ENCODE measurements around the gene DOLPP1. TPM values are rescaled to one million over a fixed set of nuclear protein-coding genes. Genes with fewer than 3 reads are reported as not detected.

The DOLPP1 gene
- total RNA-seq, 6 experiments from 2014 or later, result 13.9 to 20.8 (median 15.6) TPM

DNA sequence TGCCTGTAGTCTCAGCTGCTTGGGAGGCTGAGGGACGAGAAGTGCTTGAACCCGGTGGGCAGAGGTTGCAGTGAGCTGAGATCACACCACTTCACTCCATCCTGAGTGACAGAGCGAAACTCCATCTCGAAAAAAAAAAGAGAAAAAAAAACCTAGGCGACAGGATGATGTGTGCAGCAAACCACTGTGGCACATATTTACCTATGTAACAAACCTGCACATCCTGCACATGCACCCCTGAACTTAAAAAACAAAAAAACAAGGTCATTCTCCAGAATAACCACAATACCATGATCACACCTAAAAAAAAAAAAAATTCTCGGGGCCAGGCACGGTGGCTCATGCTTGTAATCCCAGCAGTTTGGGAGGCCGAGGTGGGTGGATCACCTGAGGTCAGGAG lies 7.5 kb upstream of the DOLPP1 start:
- H3K4me1 Mint-ChIP-seq (ENCODE audit: low read depth), result no peaks in the 10 kb centered on the region
- H3K27me3 Mint-ChIP-seq (ENCODE audit: insufficient read depth), result peaks cover 1% of the 10 kb centered on the region; the same call in 1 of the 2 replicates
- H3K9me3 Mint-ChIP-seq, result no peaks in the 10 kb centered on the region
- no peaks in the 10 kb centered on the region for H3K36me3 Mint-ChIP-seq (ENCODE audit: low read depth)
- H3K27ac Mint-ChIP-seq, result no peak overlapping the region
- no peak overlapping the region for H3K4me3 Mint-ChIP-seq
- TF ChIP-seq, protein P1, sequence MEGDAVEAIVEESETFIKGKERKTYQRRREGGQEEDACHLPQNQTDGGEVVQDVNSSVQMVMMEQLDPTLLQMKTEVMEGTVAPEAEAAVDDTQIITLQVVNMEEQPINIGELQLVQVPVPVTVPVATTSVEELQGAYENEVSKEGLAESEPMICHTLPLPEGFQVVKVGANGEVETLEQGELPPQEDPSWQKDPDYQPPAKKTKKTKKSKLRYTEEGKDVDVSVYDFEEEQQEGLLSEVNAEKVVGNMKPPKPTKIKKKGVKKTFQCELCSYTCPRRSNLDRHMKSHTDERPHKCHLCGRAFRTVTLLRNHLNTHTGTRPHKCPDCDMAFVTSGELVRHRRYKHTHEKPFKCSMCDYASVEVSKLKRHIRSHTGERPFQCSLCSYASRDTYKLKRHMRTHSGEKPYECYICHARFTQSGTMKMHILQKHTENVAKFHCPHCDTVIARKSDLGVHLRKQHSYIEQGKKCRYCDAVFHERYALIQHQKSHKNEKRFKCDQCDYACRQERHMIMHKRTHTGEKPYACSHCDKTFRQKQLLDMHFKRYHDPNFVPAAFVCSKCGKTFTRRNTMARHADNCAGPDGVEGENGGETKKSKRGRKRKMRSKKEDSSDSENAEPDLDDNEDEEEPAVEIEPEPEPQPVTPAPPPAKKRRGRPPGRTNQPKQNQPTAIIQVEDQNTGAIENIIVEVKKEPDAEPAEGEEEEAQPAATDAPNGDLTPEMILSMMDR (IDR thresholded peaks at IDR 0.05), result no peak
- DNase-seq, result no peak

DNA sequence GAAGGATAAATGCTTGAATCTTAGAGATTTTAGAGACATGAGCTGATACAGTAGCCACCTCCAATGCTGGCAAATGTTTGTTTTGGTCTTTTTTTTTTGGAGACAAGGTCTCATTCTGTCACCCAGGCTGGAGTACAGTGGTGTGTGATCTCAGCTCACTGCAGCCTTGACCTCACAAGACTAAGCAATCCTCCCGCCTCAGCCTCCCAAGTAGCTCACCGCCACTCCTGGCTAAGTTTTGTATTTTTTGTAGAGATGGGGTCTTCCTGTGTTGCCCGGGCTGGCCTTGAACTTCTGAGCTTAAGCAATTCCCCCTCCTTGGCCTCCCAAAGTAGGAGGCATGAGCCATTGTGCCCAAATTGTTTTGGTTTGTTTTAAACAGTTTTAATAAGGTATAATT lies 6.8 kb upstream of the DOLPP1 start:
- H3K4me1 Mint-ChIP-seq (ENCODE audit: low read depth), result no peaks in the 10 kb centered on the region
- H3K9me3 Mint-ChIP-seq, result no peaks in the 10 kb centered on the region
- H3K4me3 Mint-ChIP-seq, result no peak overlapping the region
- H3K36me3 Mint-ChIP-seq (ENCODE audit: low read depth), result no peaks in the 10 kb centered on the region
- no peak overlapping the region for H3K27ac Mint-ChIP-seq
- H3K27me3 Mint-ChIP-seq (ENCODE audit: insufficient read depth), result peaks cover 1% of the 10 kb centered on the region; the same call in 1 of the 2 replicates
- TF ChIP-seq, protein P1 (IDR thresholded peaks at IDR 0.05), result no peak
- DNase-seq, result no peak

GRCh38 chr9:129075996-129076639 lies 4.8 kb upstream of the DOLPP1 start:
- no peak overlapping the region for H3K4me3 Mint-ChIP-seq
- DNase-seq, result no peak
- H3K27ac Mint-ChIP-seq, result no peak overlapping the region
- no peaks in the 10 kb centered on the region for H3K9me3 Mint-ChIP-seq
- peaks cover 1% of the 10 kb centered on the region; the same call in 1 of the 2 replicates for H3K27me3 Mint-ChIP-seq (ENCODE audit: insufficient read depth)
- no peaks in the 10 kb centered on the region for H3K36me3 Mint-ChIP-seq (ENCODE audit: low read depth)
- peaks cover 9% of the 10 kb centered on the region for H3K4me1 Mint-ChIP-seq (ENCODE audit: low read depth)
- TF ChIP-seq, protein P1 (IDR thresholded peaks at IDR 0.05), result no peak

- no peak overlapping the region for H3K4me3 Mint-ChIP-seq
- no peak overlapping the region for H3K27ac Mint-ChIP-seq
- DNase-seq, result no peak
- H3K36me3 Mint-ChIP-seq (ENCODE audit: low read depth), result no peaks in the 10 kb centered on the region
- H3K9me3 Mint-ChIP-seq, result no peaks in the 10 kb centered on the region
- H3K4me1 Mint-ChIP-seq (ENCODE audit: low read depth), result peaks cover 10% of the 10 kb centered on the region
- TF ChIP-seq, protein P1 (IDR thresholded peaks at IDR 0.05), result no peak
- peaks cover 1% of the 10 kb centered on the region; the same call in 1 of the 2 replicates for H3K27me3 Mint-ChIP-seq (ENCODE audit: insufficient read depth)
These were observed 4.3 kb upstream of the DOLPP1 start for GRCh38 chr9:129076640-129077037.

- Mint-ChIP-seq H3K4me1 (ENCODE audit: low read depth) (peaks cover 16% of the 10 kb centered on the region), H3K27me3 (ENCODE audit: insufficient read depth) (peaks cover 1% of the 10 kb centered on the region; the same call in 1 of the 2 replicates), H3K4me3 (no peak overlapping the region), H3K36me3 (ENCODE audit: low read depth) (no peaks in the 10 kb centered on the region), H3K9me3 (no peaks in the 10 kb centered on the region), H3K27ac (no peak overlapping the region)
- DNase-seq, result no peak
- TF ChIP-seq, protein P1 (IDR thresholded peaks at IDR 0.05), result no peak
These were observed 3.7 kb upstream of the DOLPP1 start for GRCh38 chr9:129077236-129077635.

Data from HFFc6 (cell line).